Measurements from ENCODE around the gene PARP12. TPM values are rescaled to one million over a fixed set of nuclear protein-coding genes. Genes with fewer than 3 reads are reported as not detected.

The PARP12 gene
- total and polyA plus RNA-seq, 7 experiments from 2014 or later, result 26.2 to 145 (median 72.9) TPM

- DNase-seq (peak in 1 of 9 donors; percentile 19), ATAC-seq (peak; percentile 60)
- Mint-ChIP-seq H3K36me3 (peaks cover 0 to 4% (median 3%) of the 10 kb centered on the region in 5 donors), H3K9me3 (peaks cover 0 to 2% (median 0%) of the 10 kb centered on the region in 11 donors), H3K4me1 (peaks cover 23 to 54% (median 31%) of the 10 kb centered on the region in 7 donors), H3K27ac (peak overlapping the region; percentile 36 to 90 (median 78)), H3K4me3 (peak overlapping the region in 9 of 10 donors; percentile 0 to 60 (median 44)), H3K27me3 (no peaks in the 10 kb centered on the region)
- H3K36me3 ChIP-seq (ENCODE audit: control insufficient read depth in 2 of 3, insufficient read depth in 3 of 3, low read length in 3 of 3), result peaks cover 0 to 3% (median 0%) of the 10 kb centered on the region in 3 experiments
- ChIA-PET CTCF (no interaction called here), POLR2A (interaction anchor here (0.6 kb wide), 2 partner anchors 55 to 526 kb away, joined by 3 read pairs; no protein-coding TSS in a partner anchor)
- intact Hi-C loops (cut with micrococcal nuclease), result loop anchor here in 1 of 2 donors (2.0 to 5.0 kb wide), 2 partner anchors 22 to 37 kb away; partner anchors contain the start of gene PARP12
- no peaks in the 10 kb centered on the region for H3K27me3 ChIP-seq (ENCODE audit: control insufficient read depth in 2 of 2, insufficient read depth in 2 of 2, low read length in 2 of 2)
- no peaks in the 10 kb centered on the region for H3K9me3 ChIP-seq (ENCODE audit: control insufficient read depth in 2 of 3, low read length in 3 of 3)
- peak overlapping the region; percentile 11 for H3K27ac ChIP-seq (ENCODE audit: low read depth, low read length)
- no peak overlapping the region for H3K4me3 ChIP-seq (ENCODE audit: low read length)
- H3K4me1 ChIP-seq (ENCODE audit: control insufficient read depth in 2 of 2, insufficient read depth in 2 of 2, low read length in 2 of 2), result peaks cover 0 to 16% of the 10 kb centered on the region in 2 donors
Observed at GRCh38 chr7:140084972-140085371, 22.2 kb upstream of the PARP12 start.

GRCh38 chr7:140084142-140084655, 21.4 kb upstream of the PARP12 start:
- H3K4me3 Mint-ChIP-seq, result peak overlapping the region in 2 of 10 donors; percentile 23 to 34
- Histone ChIP-seq H3K36me3 (ENCODE audit: control insufficient read depth in 2 of 3, insufficient read depth in 3 of 3, low read length in 3 of 3) (peaks cover 0 to 3% (median 0%) of the 10 kb centered on the region in 3 experiments), H3K27ac (ENCODE audit: low read depth, low read length) (no peak overlapping the region), H3K27me3 (ENCODE audit: control insufficient read depth in 2 of 2, insufficient read depth in 2 of 2, low read length in 2 of 2) (no peaks in the 10 kb centered on the region), H3K4me3 (ENCODE audit: low read length) (no peak overlapping the region), H3K9me3 (ENCODE audit: control insufficient read depth in 2 of 3, low read length in 3 of 3) (no peaks in the 10 kb centered on the region), H3K4me1 (ENCODE audit: control insufficient read depth in 2 of 2, insufficient read depth in 2 of 2, low read length in 2 of 2) (peaks cover 0 to 16% of the 10 kb centered on the region in 2 donors)
- peak; percentile 51 for ATAC-seq
- intact Hi-C loops (cut with micrococcal nuclease), result loop anchor here in 1 of 2 donors (2.0 kb wide), 1 partner anchor 21 kb away; the partner anchor contains the start of gene PARP12
- POLR2A ChIA-PET, result interaction anchor here (0.6 kb wide), 2 partner anchors 56 to 525 kb away, joined by 3 read pairs; no protein-coding TSS in a partner anchor
- peaks cover 23 to 54% (median 31%) of the 10 kb centered on the region in 7 donors for H3K4me1 Mint-ChIP-seq
- H3K27ac Mint-ChIP-seq, result peak overlapping the region in 8 of 9 donors; percentile 3 to 95 (median 72)
- peaks cover 0 to 4% (median 3%) of the 10 kb centered on the region in 5 donors for H3K36me3 Mint-ChIP-seq
- no peak for DNase-seq
- CTCF ChIA-PET, result no interaction called here
- peaks cover 0 to 2% (median 0%) of the 10 kb centered on the region in 11 donors for H3K9me3 Mint-ChIP-seq
- H3K27me3 Mint-ChIP-seq, result no peaks in the 10 kb centered on the region

- DNase-seq (no peak), ATAC-seq (peak; percentile 40)
- H3K4me3 Mint-ChIP-seq, result no peak overlapping the region
- peak overlapping the region in 8 of 9 donors; percentile 25 to 85 (median 66) for H3K27ac Mint-ChIP-seq
- Histone ChIP-seq H3K36me3 (ENCODE audit: control insufficient read depth in 2 of 3, insufficient read depth in 3 of 3, low read length in 3 of 3) (no peaks in the 10 kb centered on the region), H3K9me3 (ENCODE audit: control insufficient read depth in 2 of 3, low read length in 3 of 3) (no peaks in the 10 kb centered on the region), H3K4me3 (ENCODE audit: low read length) (no peak overlapping the region), H3K27ac (ENCODE audit: low read depth, low read length) (no peak overlapping the region), H3K4me1 (ENCODE audit: control insufficient read depth in 2 of 2, insufficient read depth in 2 of 2, low read length in 2 of 2) (peaks cover 0 to 16% of the 10 kb centered on the region in 2 donors), H3K27me3 (ENCODE audit: control insufficient read depth in 2 of 2, insufficient read depth in 2 of 2, low read length in 2 of 2) (no peaks in the 10 kb centered on the region)
- peaks cover 0 to 2% (median 0%) of the 10 kb centered on the region in 5 donors for H3K36me3 Mint-ChIP-seq
- CTCF ChIA-PET, result no interaction called here
- peaks cover 0 to 2% (median 0%) of the 10 kb centered on the region in 11 donors for H3K9me3 Mint-ChIP-seq
- no peaks in the 10 kb centered on the region for H3K27me3 Mint-ChIP-seq
- POLR2A ChIA-PET, result interaction anchor here (0.6 to 1.0 kb wide), 2 partner anchors 8 to 20 kb away, joined by 3 to 6 read pairs; partner anchors contain the start of gene PARP12
- peaks cover 22 to 48% (median 32%) of the 10 kb centered on the region in 7 donors for H3K4me1 Mint-ChIP-seq
- intact Hi-C loops (cut with micrococcal nuclease), result loop anchor here in 1 of 2 donors (2.0 kb wide), 1 partner anchor 20 kb away; the partner anchor contains the start of gene PARP12
Observed at GRCh38 chr7:140082770-140083169, 20.0 kb upstream of the PARP12 start.

GRCh38 chr7:140081774-140082425, 19.1 kb upstream of the PARP12 start:
- H3K36me3 Mint-ChIP-seq, result no peaks in the 10 kb centered on the region
- peaks cover 0 to 2% (median 0%) of the 10 kb centered on the region in 11 donors for H3K9me3 Mint-ChIP-seq
- no peak for ATAC-seq
- no peaks in the 10 kb centered on the region for H3K36me3 ChIP-seq (ENCODE audit: control insufficient read depth in 2 of 3, insufficient read depth in 3 of 3, low read length in 3 of 3)
- H3K4me1 Mint-ChIP-seq, result peaks cover 20 to 41% (median 32%) of the 10 kb centered on the region in 7 donors
- no peaks in the 10 kb centered on the region for H3K9me3 ChIP-seq (ENCODE audit: control insufficient read depth in 2 of 3, low read length in 3 of 3)
- intact Hi-C loops (cut with micrococcal nuclease), result loop anchor here in 1 of 2 donors (2.0 kb wide), 1 partner anchor 19 kb away; the partner anchor contains the start of gene PARP12
- ChIA-PET CTCF (no interaction called here), POLR2A (interaction anchor here (0.7 kb wide), 1 partner anchor 148 kb away, joined by 3 read pairs; no protein-coding TSS in a partner anchor)
- no peaks in the 10 kb centered on the region for H3K27me3 Mint-ChIP-seq
- no peaks in the 10 kb centered on the region for H3K27me3 ChIP-seq (ENCODE audit: control insufficient read depth in 2 of 2, insufficient read depth in 2 of 2, low read length in 2 of 2)
- no peak overlapping the region for H3K4me3 Mint-ChIP-seq
- peaks cover 0 to 16% of the 10 kb centered on the region in 2 donors for H3K4me1 ChIP-seq (ENCODE audit: control insufficient read depth in 2 of 2, insufficient read depth in 2 of 2, low read length in 2 of 2)
- DNase-seq, result no peak
- H3K27ac Mint-ChIP-seq, result peak overlapping the region in 7 of 9 donors; percentile 25 to 83 (median 69)
- no peak overlapping the region for H3K4me3 ChIP-seq (ENCODE audit: low read length)
- no peak overlapping the region for H3K27ac ChIP-seq (ENCODE audit: low read depth, low read length)

GRCh38 chr7:140080919-140081318, 18.2 kb upstream of the PARP12 start:
- Mint-ChIP-seq H3K4me3 (no peak overlapping the region), H3K27ac (peak overlapping the region in 3 of 9 donors; percentile 5 to 86 (median 25)), H3K27me3 (no peaks in the 10 kb centered on the region), H3K36me3 (no peaks in the 10 kb centered on the region), H3K4me1 (peaks cover 16 to 34% (median 29%) of the 10 kb centered on the region in 7 donors), H3K9me3 (peaks cover 0 to 2% (median 0%) of the 10 kb centered on the region in 11 donors)
- no peaks in the 10 kb centered on the region for H3K27me3 ChIP-seq (ENCODE audit: control insufficient read depth in 2 of 2, insufficient read depth in 2 of 2, low read length in 2 of 2)
- ChIA-PET POLR2A (no interaction called here), CTCF (no interaction called here)
- no peak overlapping the region for H3K4me3 ChIP-seq (ENCODE audit: low read length)
- intact Hi-C loops (cut with micrococcal nuclease), result no loop called here
- ATAC-seq, result no peak
- peaks cover 0 to 16% of the 10 kb centered on the region in 2 donors for H3K4me1 ChIP-seq (ENCODE audit: control insufficient read depth in 2 of 2, insufficient read depth in 2 of 2, low read length in 2 of 2)
- H3K27ac ChIP-seq (ENCODE audit: low read depth, low read length), result no peak overlapping the region
- DNase-seq, result no peak
- H3K36me3 ChIP-seq (ENCODE audit: control insufficient read depth in 2 of 3, insufficient read depth in 3 of 3, low read length in 3 of 3), result no peaks in the 10 kb centered on the region
- no peaks in the 10 kb centered on the region for H3K9me3 ChIP-seq (ENCODE audit: control insufficient read depth in 2 of 3, low read length in 3 of 3)

GRCh38 chr7:140079121-140079536, 16.4 kb upstream of the PARP12 start:
- Mint-ChIP-seq H3K27ac (peak overlapping the region in 2 of 9 donors; percentile 25 to 77), H3K4me1 (peaks cover 7 to 19% (median 13%) of the 10 kb centered on the region in 7 donors), H3K27me3 (peaks cover 0 to 2% (median 0%) of the 10 kb centered on the region in 5 donors), H3K4me3 (no peak overlapping the region), H3K36me3 (no peaks in the 10 kb centered on the region), H3K9me3 (peaks cover 0 to 2% (median 0%) of the 10 kb centered on the region in 11 donors)
- Histone ChIP-seq H3K36me3 (ENCODE audit: control insufficient read depth in 2 of 3, insufficient read depth in 3 of 3, low read length in 3 of 3) (no peaks in the 10 kb centered on the region), H3K9me3 (ENCODE audit: control insufficient read depth in 2 of 3, low read length in 3 of 3) (no peaks in the 10 kb centered on the region), H3K4me3 (ENCODE audit: low read length) (no peak overlapping the region), H3K27ac (ENCODE audit: low read depth, low read length) (no peak overlapping the region), H3K4me1 (ENCODE audit: control insufficient read depth in 2 of 2, insufficient read depth in 2 of 2, low read length in 2 of 2) (peaks cover 0 to 5% of the 10 kb centered on the region in 2 donors), H3K27me3 (ENCODE audit: control insufficient read depth in 2 of 2, insufficient read depth in 2 of 2, low read length in 2 of 2) (no peaks in the 10 kb centered on the region)
- ChIA-PET CTCF (interaction anchor here (1.5 kb wide), 1 partner anchor 9 kb away, joined by 4 read pairs; no protein-coding TSS in a partner anchor), POLR2A (interaction anchor here (0.8 kb wide), 1 partner anchor 12 kb away, joined by 3 read pairs; no protein-coding TSS in a partner anchor)
- peak; percentile 40 for ATAC-seq
- intact Hi-C loops (cut with micrococcal nuclease), result loop anchor here in 1 of 2 donors (2.0 kb wide), 1 partner anchor 14 kb away; no protein-coding TSS in a partner anchor
- no peak for DNase-seq

All from naive thymus-derived CD4-positive, alpha-beta T cell (primary cell).